HG02798 (cell line): ENCODE results near the gene METTL16.

Experiments used
- ATAC-seq: cut with Tn5 transposase; IDR thresholded peaks from one replicate; pipeline ENCODE4 v1.9.1; 2021; ENCODE audit warnings: mild to moderate bottlenecking; ENCODE audit not compliant: unreplicated experiment, poor library complexity

Gene METTL16

GRCh38 chr17:2369039-2369438 lies 142.6 kb downstream of the METTL16 start:
- no peak for ATAC-seq

DNA sequence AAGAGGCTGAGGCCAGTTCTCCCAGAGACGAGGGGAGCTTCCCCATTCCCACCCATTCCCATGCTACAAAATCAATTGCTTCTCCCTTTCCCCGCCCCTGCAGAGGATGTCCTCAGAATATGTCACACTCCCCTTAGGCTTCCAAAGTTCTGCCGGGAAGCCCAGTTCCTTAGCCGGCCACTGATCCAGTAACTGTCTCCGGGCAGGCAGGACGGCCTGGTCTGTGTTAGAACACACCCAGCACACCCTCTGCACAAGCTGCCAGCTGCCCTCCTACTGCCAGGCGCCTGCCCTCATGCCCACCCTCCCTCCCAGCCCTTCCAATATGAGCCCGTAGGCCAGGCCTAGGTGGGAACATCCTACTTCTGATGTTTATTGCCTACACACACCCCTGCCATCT lies 143.3 kb downstream of the METTL16 start:
- no peak for ATAC-seq

DNA sequence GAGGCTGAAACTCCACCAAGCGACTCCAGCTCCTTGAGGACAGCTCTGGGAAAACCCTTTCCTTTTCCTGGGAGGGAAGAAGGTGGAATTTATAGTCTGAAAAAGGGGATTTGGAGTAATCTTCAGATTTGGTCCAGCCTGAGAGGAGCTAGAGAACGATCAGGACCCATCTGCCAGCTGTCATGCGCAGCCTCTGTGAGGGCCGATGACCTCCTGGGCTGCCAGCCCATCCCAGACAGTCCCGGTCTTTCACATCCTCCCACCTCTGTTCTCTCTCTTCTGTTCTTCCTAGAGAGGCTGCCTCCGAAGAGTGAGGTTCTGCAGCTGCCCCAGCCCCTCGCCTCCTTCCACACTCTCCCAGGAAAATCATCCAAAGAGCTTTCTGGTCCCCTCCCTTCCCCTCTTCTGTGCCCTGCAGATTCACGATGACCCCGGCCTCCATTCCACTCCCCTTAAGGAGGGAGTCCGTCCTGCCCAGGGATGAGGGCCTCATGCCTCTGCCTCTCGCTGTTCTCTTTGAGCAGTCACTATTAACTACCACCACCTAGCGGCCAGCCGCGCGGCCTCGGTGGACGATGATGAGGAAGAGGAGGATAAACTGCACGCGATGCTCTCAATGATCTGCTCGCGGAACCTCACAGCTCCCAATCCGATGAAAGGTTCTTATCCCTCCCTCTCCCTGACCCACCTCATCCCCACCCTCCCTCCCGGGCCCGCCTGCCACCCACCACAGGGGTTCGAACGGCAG lies 144.8 kb downstream of the METTL16 start:
- ATAC-seq = no peak
